GM13976 (cell line): ENCODE data around the gene FLRT3.

Experiments
- DNase-seq: peaks from one replicate; pipeline ENCODE4 v3.0.0; 2012; ENCODE audit warnings: low spot score
- in situ Hi-C: fragments of 300-500 bp; cut with MboI; formaldehyde crosslinking; loops from one replicate; pipeline ENCODE4 v1.12.0; 2022; ENCODE audit warnings: low sequenced_read_pairs, mixed read lengths, inconsistent platforms; ENCODE audit not compliant: unreplicated experiment
- TF ChIP-seq, protein P1 (sequence below): IDR thresholded peaks from 2 replicates; pipeline ENCODE4 v1.5.1; 2012; ENCODE audit warnings: borderline replicate concordance, mild to moderate bottlenecking; ENCODE audit not compliant: insufficient read depth; ENCODE audit errors: extremely low read depth, missing control alignments, control extremely low read depth

The FLRT3 gene

GRCh38 chr20:14337400-14338171 is at the start of gene FLRT3:
Gene FLRT3, minus strand, starts transcription at chr20:14337612. Its CDS starts 10,106 bp downstream, at chr20:14327506.
- in situ Hi-C loops, result loop anchor here (25.0 kb wide), 2 partner anchors 900 to 1325 kb away; no protein-coding TSS in a partner anchor
- peak; percentile 32 for DNase-seq
- TF ChIP-seq, protein P1, sequence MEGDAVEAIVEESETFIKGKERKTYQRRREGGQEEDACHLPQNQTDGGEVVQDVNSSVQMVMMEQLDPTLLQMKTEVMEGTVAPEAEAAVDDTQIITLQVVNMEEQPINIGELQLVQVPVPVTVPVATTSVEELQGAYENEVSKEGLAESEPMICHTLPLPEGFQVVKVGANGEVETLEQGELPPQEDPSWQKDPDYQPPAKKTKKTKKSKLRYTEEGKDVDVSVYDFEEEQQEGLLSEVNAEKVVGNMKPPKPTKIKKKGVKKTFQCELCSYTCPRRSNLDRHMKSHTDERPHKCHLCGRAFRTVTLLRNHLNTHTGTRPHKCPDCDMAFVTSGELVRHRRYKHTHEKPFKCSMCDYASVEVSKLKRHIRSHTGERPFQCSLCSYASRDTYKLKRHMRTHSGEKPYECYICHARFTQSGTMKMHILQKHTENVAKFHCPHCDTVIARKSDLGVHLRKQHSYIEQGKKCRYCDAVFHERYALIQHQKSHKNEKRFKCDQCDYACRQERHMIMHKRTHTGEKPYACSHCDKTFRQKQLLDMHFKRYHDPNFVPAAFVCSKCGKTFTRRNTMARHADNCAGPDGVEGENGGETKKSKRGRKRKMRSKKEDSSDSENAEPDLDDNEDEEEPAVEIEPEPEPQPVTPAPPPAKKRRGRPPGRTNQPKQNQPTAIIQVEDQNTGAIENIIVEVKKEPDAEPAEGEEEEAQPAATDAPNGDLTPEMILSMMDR, result peak; percentile 61

- TF ChIP-seq, protein P1, result no peak
- in situ Hi-C loops, result no loop called here
- DNase-seq, result no peak
Measured at GRCh38 chr20:14386726-14387125, 49.3 kb upstream of the FLRT3 start.

DNA sequence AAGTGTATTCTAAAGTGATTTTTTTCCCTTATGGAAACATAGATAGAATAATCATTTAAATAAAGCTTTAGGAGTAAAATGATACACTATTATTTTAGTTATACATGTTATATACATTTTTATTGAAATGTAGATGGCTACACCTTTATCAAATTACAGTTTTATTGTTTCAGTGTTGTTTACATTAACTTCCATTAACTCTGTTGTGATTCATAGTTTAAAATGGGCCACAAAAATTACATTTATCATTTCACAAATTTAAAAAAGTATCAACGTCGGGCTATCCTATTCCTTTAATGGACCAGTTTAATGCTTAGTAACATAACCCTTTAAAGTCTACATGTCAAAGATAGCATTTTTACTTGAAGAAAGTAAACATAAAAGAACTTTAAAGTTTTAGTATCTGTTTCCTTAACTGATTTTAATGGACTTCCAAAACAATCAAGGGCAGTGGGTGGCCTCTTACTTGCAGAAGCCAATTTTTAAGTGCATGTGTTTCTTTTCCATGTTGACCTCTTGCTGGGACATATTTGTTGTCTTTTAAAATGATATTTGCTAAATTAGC is 47.8 kb upstream of the FLRT3 start:
- TF ChIP-seq, protein P1, result no peak
- no peak for DNase-seq
- in situ Hi-C loops, result no loop called here

- no peak for DNase-seq
- in situ Hi-C loops, result no loop called here
- TF ChIP-seq, protein P1, result no peak
Measured at GRCh38 chr20:14384416-14385175, 47.2 kb upstream of the FLRT3 start.

DNA sequence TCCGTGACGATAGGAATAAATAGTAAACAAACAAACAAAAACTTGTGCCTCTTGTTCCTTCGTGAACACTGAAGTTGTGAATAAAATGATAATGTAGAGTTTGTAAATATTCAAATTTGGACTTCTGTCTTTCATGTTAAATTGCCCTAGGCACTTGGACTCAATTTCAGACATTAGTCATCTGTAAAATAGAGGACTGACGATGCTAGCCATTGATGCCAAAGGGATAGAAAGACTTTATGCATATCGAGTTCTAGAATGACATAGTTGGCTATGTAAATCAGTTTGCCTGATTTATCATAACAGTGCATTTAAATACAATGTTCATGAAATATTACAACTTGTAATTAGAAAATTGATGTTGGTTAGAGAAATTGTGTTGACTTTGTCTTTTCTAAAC is 45.9 kb upstream of the FLRT3 start:
- in situ Hi-C loops, result no loop called here
- no peak for DNase-seq
- TF ChIP-seq, protein P1, result no peak

DNA sequence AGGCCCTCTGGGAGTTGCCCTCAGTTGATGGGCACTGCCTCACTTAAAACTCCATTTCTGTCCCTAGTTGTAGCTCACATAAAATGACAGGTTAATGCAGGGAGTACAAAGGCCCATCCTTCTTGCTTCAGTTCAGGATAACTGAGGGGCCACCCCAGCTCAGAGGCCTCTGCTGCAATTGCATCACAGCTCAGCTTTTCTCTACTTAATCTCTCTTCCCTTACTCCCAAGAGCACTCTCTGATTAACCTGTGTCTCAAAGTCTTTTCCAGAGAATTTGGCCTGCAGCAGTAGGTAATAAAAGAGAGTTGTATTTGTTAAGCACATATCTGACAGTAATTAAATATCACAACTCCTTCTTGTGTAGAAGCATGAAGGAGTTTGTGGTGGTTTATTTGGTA is 40.9 kb upstream of the FLRT3 start:
- in situ Hi-C loops, result no loop called here
- DNase-seq, result no peak
- TF ChIP-seq, protein P1, result no peak
